Stomach (tissue), 4 donors: ENCODE measurements around the gene ZNF519.
"Not testable (repeated sequence)": the region's sequence is repeated elsewhere in the genome, so short reads cannot be mapped to it uniquely, and the experiment has no call there.

ENCODE experiments used
- CTCF ChIP-seq, 7 experiments: fragments of 450-650 bp in 4 of 7; fragments of 200-600 bp in 3 of 7; sonication (generic) in 3 of 7; IDR thresholded peaks; one replicate each; pipeline ENCODE4 v1.5.1; 2016 to 2019; ENCODE audit warnings: antibody characterized with exemption in 7 of 7, control low read depth in 2 of 7, mild to moderate bottlenecking in 1 of 7
- EP300 ChIP-seq: sonication (generic); formaldehyde crosslinking; IDR thresholded peaks from one replicate; pipeline ENCODE4 v1.6.1; 2017; ENCODE audit warnings: antibody characterized with exemption
- POLR2A ChIP-seq, 4 donors: fragments of 450-650 bp; IDR thresholded peaks; one replicate each; pipeline ENCODE4 v1.6.1; 2016; ENCODE audit warnings: antibody characterized with exemption in 4 of 4, control low read depth in 2 of 4, mild to moderate bottlenecking in 1 of 4, moderate library complexity in 1 of 4
- POLR2AphosphoS5 ChIP-seq, 3 donors: sonication (generic); formaldehyde crosslinking; IDR thresholded peaks; one replicate each; pipeline ENCODE4 v1.6.1; 2016; ENCODE audit warnings: antibody characterized with exemption in 3 of 3

- not testable (repeated sequence) for TF ChIP-seq CTCF (IDR thresholded peaks at IDR 0.05); EP300; POLR2A (IDR thresholded peaks at IDR 0.05); POLR2AphosphoS5 (IDR thresholded peaks at IDR 0.05)
Measured at GRCh38 chr18:14146771-14147170, 14.5 kb upstream of the ZNF519 start.
